ENCODE measurements around the gene KLHDC10.
"Not testable (repeated sequence)": the region's sequence is repeated elsewhere in the genome, so short reads cannot be mapped to it uniquely, and the experiment has no call there.

KLHDC10 gene

GRCh38 chr7:130182990-130183389, 112.7 kb downstream of the KLHDC10 start:
- Histone ChIP-seq H3K27me3 (no peaks in the 10 kb centered on the region), H3K9me3 (no peaks in the 10 kb centered on the region), H3K4me3 (ENCODE audit: low read depth in 1 of 2, low read length in 1 of 2) (no peak overlapping the region), H3K27ac (no peak overlapping the region), H3K36me3 (peaks cover 48% of the 10 kb centered on the region), H3K4me1 (ENCODE audit: control insufficient read depth in 1 of 2, insufficient read depth in 1 of 2, low read depth in 1 of 2, low read length in 1 of 2) (no peaks in the 10 kb centered on the region)
- no peak for TF ChIP-seq CTCF (IDR thresholded peaks at IDR 0.05)

- H3K36me3 ChIP-seq = peaks cover 47% of the 10 kb centered on the region
- H3K9me3 ChIP-seq; H3K27me3 ChIP-seq; H3K27ac ChIP-seq; H3K4me3 ChIP-seq (ENCODE audit: low read depth in 1 of 2, low read length in 1 of 2); H3K4me1 ChIP-seq (ENCODE audit: control insufficient read depth in 1 of 2, insufficient read depth in 1 of 2, low read depth in 1 of 2, low read length in 1 of 2): not testable (repeated sequence)
Measured at GRCh38 chr7:130184349-130184748, 114.0 kb downstream of the KLHDC10 start.
